HEK293 (cell line): Measurements from ENCODE around the gene FOXN3.

ENCODE experiments used
- GLIS1 ChIP-seq: fragments of 450-650 bp; formaldehyde crosslinking; IDR thresholded peaks from 2 replicates; pipeline ENCODE4 v1.5.1; 2016; ENCODE audit warnings: missing biosample characterization, missing genetic modification characterization
- REST ChIP-seq: fragments of 450-650 bp; formaldehyde crosslinking; IDR thresholded peaks from 2 replicates; pipeline ENCODE4 v1.5.1; 2016; ENCODE audit warnings: missing biosample characterization, missing genetic modification characterization
- ZNF830 ChIP-seq: fragments of 450-650 bp; IDR thresholded peaks from 2 replicates; pipeline ENCODE4 v1.5.0; 2018; ENCODE audit warnings: missing biosample characterization, missing genetic modification characterization, low read depth, mild to moderate bottlenecking, moderate library complexity
- TF ChIP-seq, protein P1 (sequence below): fragments of 450-650 bp; formaldehyde crosslinking; IDR thresholded peaks from 2 replicates; pipeline ENCODE4 v1.5.1; 2016; ENCODE audit warnings: missing biosample characterization, missing genetic modification characterization

GRCh38 chr14:89142366-89142765, 274.7 kb downstream of the FOXN3 start:
- TF ChIP-seq REST (tag by site-specific recombination) (no peak), ZNF830 (no peak), GLIS1 (no peak)
- TF ChIP-seq, protein P1, sequence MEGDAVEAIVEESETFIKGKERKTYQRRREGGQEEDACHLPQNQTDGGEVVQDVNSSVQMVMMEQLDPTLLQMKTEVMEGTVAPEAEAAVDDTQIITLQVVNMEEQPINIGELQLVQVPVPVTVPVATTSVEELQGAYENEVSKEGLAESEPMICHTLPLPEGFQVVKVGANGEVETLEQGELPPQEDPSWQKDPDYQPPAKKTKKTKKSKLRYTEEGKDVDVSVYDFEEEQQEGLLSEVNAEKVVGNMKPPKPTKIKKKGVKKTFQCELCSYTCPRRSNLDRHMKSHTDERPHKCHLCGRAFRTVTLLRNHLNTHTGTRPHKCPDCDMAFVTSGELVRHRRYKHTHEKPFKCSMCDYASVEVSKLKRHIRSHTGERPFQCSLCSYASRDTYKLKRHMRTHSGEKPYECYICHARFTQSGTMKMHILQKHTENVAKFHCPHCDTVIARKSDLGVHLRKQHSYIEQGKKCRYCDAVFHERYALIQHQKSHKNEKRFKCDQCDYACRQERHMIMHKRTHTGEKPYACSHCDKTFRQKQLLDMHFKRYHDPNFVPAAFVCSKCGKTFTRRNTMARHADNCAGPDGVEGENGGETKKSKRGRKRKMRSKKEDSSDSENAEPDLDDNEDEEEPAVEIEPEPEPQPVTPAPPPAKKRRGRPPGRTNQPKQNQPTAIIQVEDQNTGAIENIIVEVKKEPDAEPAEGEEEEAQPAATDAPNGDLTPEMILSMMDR (tag by site-specific recombination) = no peak
